Activated T-helper 1 cell treated with anti-CD3 and anti-CD28 coated beads, Interleukin-12 subunit alpha, Interleukin-12 subunit beta, Interleukin-2, Interleukin-4 antibody, amounts not matched to agents 30 ng/mL and 10 ng/mL and 1 ng/mL, durations not matched to agents 14 hours and 24 hours and 36 hours (primary cell): ENCODE measurements around the gene DUOX2. TPM values are rescaled to one million over a fixed set of nuclear protein-coding genes. Genes with fewer than 3 reads are reported as not detected.

ENCODE experiments used
- DNase-seq: peaks from one replicate; pipeline ENCODE4 v3.0.0; 2021; ENCODE audit warnings: low spot score
- H3K27ac Mint-ChIP-seq: one replicate; pipeline ENCODE4 v1.8.0; 2021; ENCODE audit warnings: mild to moderate bottlenecking, mixed read lengths
- H3K27me3 Mint-ChIP-seq: one replicate; pipeline ENCODE4 v1.8.0; 2022; ENCODE audit warnings: mild to moderate bottlenecking, moderate library complexity, mixed read lengths; ENCODE audit not compliant: insufficient read depth
- H3K36me3 Mint-ChIP-seq: one replicate; pipeline ENCODE4 v1.8.0; 2021; ENCODE audit warnings: low read depth, mixed read lengths
- H3K4me1 Mint-ChIP-seq: one replicate; pipeline ENCODE4 v1.8.0; 2021; ENCODE audit warnings: low read depth, mixed read lengths
- H3K4me3 Mint-ChIP-seq: one replicate; pipeline ENCODE4 v1.8.0; 2021; ENCODE audit warnings: mild to moderate bottlenecking, moderate library complexity, mixed read lengths
- H3K9me3 Mint-ChIP-seq: one replicate; pipeline ENCODE4 v1.8.0; 2021; ENCODE audit warnings: mixed read lengths
- intact Hi-C: fragments of 100-400 bp; cut with micrococcal nuclease; formaldehyde crosslinking; loops from one replicate; pipeline ENCODE4 v1.15.1; 2024
- total RNA-seq: library from RNA; stranded (reverse); gene quantifications from 2 replicates; pipeline ENCODE4 v1.2.3, GENCODE V29; 2022

DUOX2 gene
- total RNA-seq, 1 donor from 2014 or later = not detected

GRCh38 chr15:45148076-45149059 is 34.4 kb upstream of the DUOX2 start:
- Mint-ChIP-seq H3K27ac (no peak overlapping the region), H3K27me3 (peaks cover 2% of the 10 kb centered on the region), H3K4me3 (no peak overlapping the region), H3K36me3 (peaks cover 7% of the 10 kb centered on the region), H3K9me3 (no peaks in the 10 kb centered on the region), H3K4me1 (no peaks in the 10 kb centered on the region)
- intact Hi-C loops = no loop called here
- no peak for DNase-seq

GRCh38 chr15:45147606-45148005 is 33.6 kb upstream of the DUOX2 start:
- Mint-ChIP-seq H3K9me3 (no peaks in the 10 kb centered on the region), H3K27me3 (peaks cover 2% of the 10 kb centered on the region), H3K4me1 (no peaks in the 10 kb centered on the region), H3K4me3 (no peak overlapping the region), H3K36me3 (peaks cover 7% of the 10 kb centered on the region), H3K27ac (no peak overlapping the region)
- intact Hi-C loops = no loop called here
- DNase-seq = no peak

GRCh38 chr15:45146405-45146804 is 32.4 kb upstream of the DUOX2 start:
- Mint-ChIP-seq H3K4me1 (no peaks in the 10 kb centered on the region), H3K4me3 (no peak overlapping the region), H3K27ac (no peak overlapping the region), H3K27me3 (peaks cover 2% of the 10 kb centered on the region), H3K9me3 (no peaks in the 10 kb centered on the region), H3K36me3 (peaks cover 3% of the 10 kb centered on the region)
- no peak for DNase-seq
- intact Hi-C loops = no loop called here

- no peak for DNase-seq
- no peaks in the 10 kb centered on the region for H3K9me3 Mint-ChIP-seq
- H3K27ac Mint-ChIP-seq = no peak overlapping the region
- intact Hi-C loops = no loop called here
- H3K4me1 Mint-ChIP-seq = no peaks in the 10 kb centered on the region
- peaks cover 2% of the 10 kb centered on the region for H3K27me3 Mint-ChIP-seq
- no peak overlapping the region for H3K4me3 Mint-ChIP-seq
- H3K36me3 Mint-ChIP-seq = no peaks in the 10 kb centered on the region
Measured at GRCh38 chr15:45144775-45145174, 30.8 kb upstream of the DUOX2 start.

GRCh38 chr15:45143946-45144345 is 30.0 kb upstream of the DUOX2 start:
- Mint-ChIP-seq H3K27me3 (peaks cover 2% of the 10 kb centered on the region), H3K4me3 (no peak overlapping the region), H3K36me3 (no peaks in the 10 kb centered on the region), H3K4me1 (no peaks in the 10 kb centered on the region), H3K9me3 (no peaks in the 10 kb centered on the region), H3K27ac (no peak overlapping the region)
- no peak for DNase-seq
- intact Hi-C loops = no loop called here

GRCh38 chr15:45143056-45143455 is 29.1 kb upstream of the DUOX2 start:
- H3K27me3 Mint-ChIP-seq = peaks cover 2% of the 10 kb centered on the region
- intact Hi-C loops = no loop called here
- no peaks in the 10 kb centered on the region for H3K36me3 Mint-ChIP-seq
- H3K9me3 Mint-ChIP-seq = no peaks in the 10 kb centered on the region
- DNase-seq = no peak
- no peak overlapping the region for H3K4me3 Mint-ChIP-seq
- H3K27ac Mint-ChIP-seq = no peak overlapping the region
- H3K4me1 Mint-ChIP-seq = no peaks in the 10 kb centered on the region

GRCh38 chr15:45141386-45141785 is 27.4 kb upstream of the DUOX2 start:
- peaks cover 8% of the 10 kb centered on the region for H3K27me3 Mint-ChIP-seq
- H3K36me3 Mint-ChIP-seq = no peaks in the 10 kb centered on the region
- H3K4me3 Mint-ChIP-seq = no peak overlapping the region
- DNase-seq = no peak
- no peaks in the 10 kb centered on the region for H3K9me3 Mint-ChIP-seq
- intact Hi-C loops = no loop called here
- H3K4me1 Mint-ChIP-seq = peaks cover 2% of the 10 kb centered on the region
- no peak overlapping the region for H3K27ac Mint-ChIP-seq

- DNase-seq = no peak
- intact Hi-C loops = no loop called here
- H3K4me3 Mint-ChIP-seq = no peak overlapping the region
- H3K9me3 Mint-ChIP-seq = no peaks in the 10 kb centered on the region
- H3K27me3 Mint-ChIP-seq = peaks cover 10% of the 10 kb centered on the region
- no peaks in the 10 kb centered on the region for H3K36me3 Mint-ChIP-seq
- H3K4me1 Mint-ChIP-seq = peaks cover 5% of the 10 kb centered on the region
- H3K27ac Mint-ChIP-seq = no peak overlapping the region
Measured at GRCh38 chr15:45140557-45141250, 26.7 kb upstream of the DUOX2 start.

- Mint-ChIP-seq H3K36me3 (no peaks in the 10 kb centered on the region), H3K27ac (no peak overlapping the region), H3K9me3 (no peaks in the 10 kb centered on the region), H3K4me3 (no peak overlapping the region), H3K4me1 (peaks cover 5% of the 10 kb centered on the region), H3K27me3 (peaks cover 13% of the 10 kb centered on the region)
- intact Hi-C loops = no loop called here
- no peak for DNase-seq
Measured at GRCh38 chr15:45139770-45140169, 25.8 kb upstream of the DUOX2 start.

GRCh38 chr15:45138814-45139765 is 25.1 kb upstream of the DUOX2 start:
- Mint-ChIP-seq H3K27ac (no peak overlapping the region), H3K4me1 (peaks cover 5% of the 10 kb centered on the region), H3K36me3 (no peaks in the 10 kb centered on the region), H3K4me3 (no peak overlapping the region), H3K9me3 (no peaks in the 10 kb centered on the region), H3K27me3 (peaks cover 19% of the 10 kb centered on the region)
- intact Hi-C loops = no loop called here
- DNase-seq = no peak

GRCh38 chr15:45137703-45138102 is 23.7 kb upstream of the DUOX2 start:
- Mint-ChIP-seq H3K27me3 (peaks cover 30% of the 10 kb centered on the region), H3K36me3 (no peaks in the 10 kb centered on the region), H3K4me3 (no peak overlapping the region), H3K4me1 (peaks cover 5% of the 10 kb centered on the region), H3K9me3 (no peaks in the 10 kb centered on the region), H3K27ac (no peak overlapping the region)
- intact Hi-C loops = no loop called here
- DNase-seq = no peak

- intact Hi-C loops = no loop called here
- Mint-ChIP-seq H3K4me3 (no peak overlapping the region), H3K9me3 (no peaks in the 10 kb centered on the region), H3K27ac (no peak overlapping the region), H3K27me3 (peaks cover 40% of the 10 kb centered on the region), H3K4me1 (peaks cover 5% of the 10 kb centered on the region), H3K36me3 (no peaks in the 10 kb centered on the region)
- no peak for DNase-seq
Measured at GRCh38 chr15:45136378-45136764, 22.4 kb upstream of the DUOX2 start.
